HG03565 (cell line): ENCODE data around the gene KRT83.
"Not testable (repeated sequence)": the region's sequence is repeated elsewhere in the genome, so short reads cannot be mapped to it uniquely, and the experiment has no call there.

Source experiments
- ATAC-seq: cut with Tn5 transposase; IDR thresholded peaks from one replicate; pipeline ENCODE4 v1.9.1; 2021; ENCODE audit warnings: mild to moderate bottlenecking, moderate library complexity; ENCODE audit not compliant: unreplicated experiment

Gene KRT83

DNA sequence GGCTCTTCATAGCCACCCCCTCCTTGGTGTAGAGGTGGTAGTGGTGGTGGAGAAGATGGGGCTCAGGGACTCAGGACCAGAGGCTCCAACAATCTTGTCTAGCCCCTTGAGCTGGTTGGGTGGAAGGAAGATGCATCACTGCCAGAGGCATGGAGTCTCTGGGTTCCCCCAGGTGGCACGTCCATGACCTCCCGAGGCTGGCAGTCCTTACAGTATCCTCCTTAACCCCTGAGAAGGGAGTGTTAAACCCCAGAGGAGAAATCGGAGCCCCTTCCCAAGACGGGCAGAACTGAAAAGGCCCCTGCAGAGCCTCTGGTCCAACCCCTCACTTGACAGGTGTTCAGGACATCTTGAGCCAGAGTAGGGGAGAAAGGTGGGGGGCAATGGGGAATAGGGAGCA lies 9.1 kb downstream of the KRT83 start:
- ATAC-seq, result no peak

GRCh38 chr12:52311285-52311648 lies 9.9 kb downstream of the KRT83 start:
- no peak for ATAC-seq

DNA sequence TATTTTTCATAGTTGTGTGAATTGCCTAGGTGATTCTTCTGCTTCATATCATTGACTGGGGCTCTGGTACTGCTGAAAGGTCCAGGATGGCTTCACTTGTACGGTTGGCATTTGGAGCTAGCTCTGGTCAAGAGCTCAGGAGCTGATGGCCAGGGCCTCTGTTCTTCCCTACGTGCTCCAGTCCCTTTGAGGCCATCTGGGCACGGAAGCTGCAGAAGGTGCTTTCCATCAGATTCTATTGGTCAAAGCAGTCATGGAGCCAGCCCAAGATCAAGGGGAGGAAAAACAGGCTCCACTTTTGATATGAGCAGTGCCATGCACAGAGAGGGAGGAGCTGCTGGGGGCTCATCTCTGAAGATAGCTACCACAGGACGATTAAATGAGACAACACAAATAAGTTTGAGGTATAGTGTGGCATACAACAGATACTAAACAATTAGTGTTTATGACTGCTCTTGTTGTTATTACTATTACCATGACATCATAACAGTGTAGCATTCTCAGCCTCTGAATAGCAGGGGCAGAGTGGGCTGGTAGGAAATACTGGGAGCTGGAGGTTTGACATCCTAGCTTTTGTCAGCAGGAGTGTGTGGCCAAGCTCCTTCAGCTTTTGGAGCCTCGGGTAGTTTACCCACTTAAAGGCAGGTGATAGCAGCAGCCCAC lies 10.4 kb downstream of the KRT83 start:
- ATAC-seq, result no peak

- no peak for ATAC-seq
Observed at GRCh38 chr12:52308806-52309425, 12.3 kb downstream of the KRT83 start.

DNA sequence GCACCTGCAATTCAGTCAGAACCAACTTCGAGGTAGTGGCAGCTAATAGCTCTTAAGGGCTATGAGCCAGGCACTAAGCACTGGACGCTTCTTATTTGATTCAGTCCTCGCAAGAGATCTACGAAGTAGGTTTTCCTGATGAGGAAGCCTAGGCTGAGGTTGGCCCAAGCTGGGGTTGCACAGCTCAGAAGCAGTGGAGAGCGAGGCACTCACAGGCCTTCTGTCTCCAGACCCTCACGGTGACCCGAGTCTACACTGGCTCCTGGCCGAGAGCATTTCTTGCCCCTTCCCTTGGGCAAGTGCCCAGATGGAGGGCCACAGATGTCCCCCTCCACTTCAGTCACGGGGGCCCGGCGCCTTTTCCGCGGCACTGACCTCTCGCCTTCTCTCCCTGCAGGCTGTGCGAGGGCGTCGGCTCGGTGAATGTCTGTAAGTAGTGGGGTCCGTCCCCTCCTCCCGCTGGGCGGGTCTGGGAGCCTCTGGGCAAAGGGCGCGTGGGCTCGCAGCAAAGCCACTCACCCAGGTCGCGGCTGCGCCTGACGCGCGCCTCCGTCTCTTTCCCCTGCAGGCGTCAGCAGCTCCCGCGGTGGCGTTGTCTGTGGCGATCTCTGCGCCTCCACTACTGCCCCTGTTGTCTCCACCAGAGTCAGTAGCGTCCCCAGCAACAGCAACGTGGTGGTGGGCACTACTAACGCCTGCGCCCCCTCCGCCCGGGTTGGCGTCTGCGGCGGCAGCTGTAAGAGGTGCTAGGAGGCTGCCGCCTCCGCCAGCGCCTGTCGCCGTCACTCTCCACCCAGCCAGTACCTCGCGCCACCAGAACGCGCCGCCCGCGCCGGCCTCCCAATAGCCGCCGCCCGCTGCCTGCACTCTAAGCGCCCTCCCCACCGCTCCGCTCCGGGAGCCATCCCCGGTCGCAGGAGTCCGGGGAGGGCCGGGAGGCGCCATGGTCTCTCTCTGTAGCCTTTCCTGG lies 13.1 kb downstream of the KRT83 start:
- no peak for ATAC-seq

DNA sequence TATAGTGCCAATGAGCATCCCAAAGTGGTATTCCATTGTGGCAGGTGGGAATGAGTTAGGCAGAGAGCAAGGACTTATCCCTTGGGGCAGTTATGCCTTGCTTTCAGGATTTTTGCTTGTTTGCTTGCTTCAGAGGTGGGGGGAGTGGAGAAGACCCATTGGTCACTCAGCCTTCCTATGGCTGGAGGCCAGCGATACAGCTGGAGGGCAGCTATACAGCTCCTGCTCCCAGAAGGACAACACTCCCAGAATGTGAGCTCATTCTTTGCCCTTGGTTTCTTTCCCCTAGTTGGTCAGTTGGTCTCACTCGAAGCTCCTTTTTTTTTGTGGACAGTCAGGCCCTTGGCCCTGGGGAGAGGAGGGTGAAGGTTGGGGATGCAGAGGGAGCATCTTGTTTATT lies 14.5 kb downstream of the KRT83 start:
- no peak for ATAC-seq

- ATAC-seq, result no peak
Observed at GRCh38 chr12:52305921-52306705, 15.1 kb downstream of the KRT83 start.

DNA sequence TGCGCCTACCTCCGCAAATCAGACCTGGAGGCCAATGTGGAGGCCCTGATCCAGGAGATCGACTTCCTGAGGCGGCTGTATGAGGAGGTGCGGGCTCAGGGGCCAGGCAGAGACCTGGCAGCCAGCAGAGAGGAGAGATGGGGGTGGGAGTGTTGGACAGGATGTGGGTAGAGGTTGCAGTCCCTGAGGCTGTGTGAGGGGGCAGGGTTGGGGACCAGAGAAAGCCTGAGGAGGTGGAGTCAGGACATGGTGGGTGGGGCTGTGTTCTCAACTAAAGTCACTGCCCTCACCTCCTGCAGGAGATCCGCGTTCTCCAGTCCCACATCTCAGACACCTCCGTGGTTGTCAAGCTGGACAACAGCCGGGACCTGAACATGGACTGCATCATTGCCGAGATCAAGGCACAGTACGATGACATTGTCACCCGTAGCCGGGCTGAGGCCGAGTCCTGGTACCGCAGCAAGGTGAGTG lies 16.2 kb downstream of the KRT83 start:
- ATAC-seq, result not testable (repeated sequence)

DNA sequence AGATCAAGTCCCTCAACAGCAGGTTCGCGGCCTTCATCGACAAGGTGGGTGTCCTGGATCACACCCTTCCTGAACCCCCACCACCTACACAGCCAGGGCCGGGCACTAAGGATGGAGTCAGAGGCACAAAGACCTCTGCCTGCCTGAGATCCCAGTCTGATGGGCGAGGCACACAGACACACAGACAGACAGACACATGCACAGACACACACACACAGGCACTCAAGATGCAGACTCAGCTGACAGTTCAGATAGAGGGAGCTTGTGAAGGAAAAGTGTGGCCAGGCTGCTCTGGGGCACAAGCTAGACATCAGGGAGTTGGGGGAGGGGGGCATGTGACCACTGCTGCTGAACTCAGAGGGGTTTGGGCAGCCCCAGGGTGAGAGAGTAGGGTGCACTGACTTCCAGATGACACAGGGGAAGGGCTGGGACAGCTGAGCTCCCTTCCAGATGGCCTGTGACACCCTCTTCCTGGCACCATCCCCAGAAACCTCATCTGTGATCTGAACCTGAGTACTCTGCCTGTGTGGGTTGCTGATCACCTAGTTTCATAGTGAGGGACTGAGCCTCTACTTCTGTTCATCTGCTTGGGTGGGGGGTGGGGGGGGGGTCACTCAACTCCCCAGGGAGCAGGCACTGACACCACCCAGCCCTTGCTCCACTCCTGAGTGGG lies 18.8 kb downstream of the KRT83 start:
- not testable (repeated sequence) for ATAC-seq

DNA sequence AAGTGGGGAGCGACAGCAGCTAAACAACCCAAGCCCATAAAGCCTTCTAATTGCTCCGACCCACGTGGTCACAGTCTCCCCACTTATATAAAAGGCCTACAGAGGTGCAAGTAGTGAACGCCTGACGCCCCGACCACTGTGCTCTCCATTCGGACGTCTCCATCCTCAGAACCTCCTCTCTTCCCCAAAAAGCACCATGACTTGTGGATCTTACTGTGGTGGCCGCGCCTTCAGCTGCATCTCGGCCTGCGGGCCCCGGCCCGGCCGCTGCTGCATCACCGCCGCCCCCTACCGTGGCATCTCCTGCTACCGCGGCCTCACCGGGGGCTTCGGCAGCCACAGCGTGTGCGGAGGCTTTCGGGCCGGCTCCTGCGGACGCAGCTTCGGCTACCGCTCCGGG lies 19.5 kb downstream of the KRT83 start:
- ATAC-seq, result not testable (repeated sequence)

- no peak for ATAC-seq
Observed at GRCh38 chr12:52300796-52301691, 20.2 kb downstream of the KRT83 start.

DNA sequence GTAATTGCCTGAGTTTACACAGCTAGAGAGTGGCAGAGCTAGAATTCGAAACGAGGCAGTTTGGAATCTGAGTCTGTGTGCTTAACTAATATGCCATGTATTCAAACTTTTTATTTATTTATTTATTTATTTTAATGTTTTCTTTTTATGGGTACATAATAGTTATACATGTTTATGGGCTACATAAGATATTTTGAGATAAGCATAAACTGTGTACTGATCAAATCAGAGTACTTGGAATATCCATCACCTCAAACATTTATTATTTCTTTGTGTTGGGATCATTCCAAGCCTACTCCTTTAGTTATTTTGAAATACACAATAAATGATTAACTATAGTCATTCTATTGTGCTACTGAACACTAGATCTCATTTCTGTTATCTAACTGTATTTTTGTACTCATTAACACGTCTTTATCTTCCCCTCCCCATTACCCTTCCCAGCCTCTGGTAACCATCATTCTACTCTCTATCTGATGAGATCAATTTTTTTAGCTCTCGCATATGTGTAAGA lies 22.5 kb downstream of the KRT83 start:
- no peak for ATAC-seq

DNA sequence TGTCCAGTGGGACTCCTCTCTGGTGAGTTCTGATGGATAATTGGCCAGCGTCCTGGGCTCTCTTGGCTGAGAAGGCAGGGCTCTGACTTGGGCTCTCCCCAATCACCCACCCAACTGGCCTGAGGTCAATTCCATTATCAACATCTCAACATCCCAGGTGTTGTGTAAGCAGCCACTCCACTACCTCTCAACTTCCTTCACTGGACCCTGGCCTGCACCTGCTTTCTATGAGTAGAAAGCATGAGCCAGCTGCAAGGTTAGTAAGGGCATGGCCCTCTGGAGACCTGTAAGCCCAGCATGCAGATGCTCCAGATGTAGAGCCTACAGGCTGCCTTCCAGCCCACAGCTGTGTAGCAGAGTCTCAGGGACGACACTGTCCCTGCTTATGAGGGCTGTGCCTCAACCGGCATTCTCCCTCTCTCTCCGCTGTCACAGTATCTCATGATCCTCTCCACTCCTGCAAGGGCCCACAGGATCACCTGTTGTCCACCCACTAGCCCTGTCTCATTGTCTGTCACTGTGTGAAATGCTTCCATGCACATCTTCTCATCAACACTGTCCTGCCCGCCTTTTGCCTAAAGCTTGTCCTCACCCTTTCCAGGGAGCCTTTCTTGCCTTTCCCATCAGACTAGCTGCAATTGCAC lies 24.5 kb downstream of the KRT83 start:
- no peak for ATAC-seq

DNA sequence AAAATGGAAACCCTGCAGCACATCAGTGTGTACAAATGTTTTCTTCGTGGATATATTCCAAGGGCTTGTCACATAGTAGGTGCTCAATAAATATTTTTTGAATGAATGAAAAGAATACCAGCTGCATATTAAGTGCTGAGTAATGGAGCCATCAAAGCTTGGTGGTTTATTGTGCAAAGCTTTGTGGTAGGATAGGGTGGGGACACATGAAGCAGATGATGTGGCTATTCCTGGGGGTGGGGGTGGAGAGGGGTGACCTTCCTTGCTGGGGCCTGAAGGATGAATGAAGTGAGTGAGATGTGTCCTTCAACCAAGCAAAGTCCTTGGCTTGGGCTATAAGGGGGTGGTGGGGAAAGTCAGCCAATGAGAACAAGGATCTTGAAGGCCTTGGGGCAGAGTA lies 25.5 kb downstream of the KRT83 start:
- no peak for ATAC-seq

GRCh38 chr12:52294803-52295202 lies 26.4 kb downstream of the KRT83 start:
- no peak for ATAC-seq

GRCh38 chr12:52293926-52294325 lies 27.3 kb downstream of the KRT83 start:
- no peak for ATAC-seq

- no peak for ATAC-seq
Observed at GRCh38 chr12:52291267-52291935, 29.8 kb downstream of the KRT83 start, which contains the start of gene KRT81. Gene KRT81, minus strand, starts transcription at chr12:52291534. Its CDS starts 69 bp downstream, at chr12:52291465.
